K562 (cell line): ENCODE measurements around the gene PYDC1. TPM values are rescaled to one million over a fixed set of nuclear protein-coding genes. Genes with fewer than 3 reads are reported as not detected.

Experiments used
- ATF3 ChIP-seq, 2 experiments: fragments of 450-650 bp in 1 of 2; sonication (generic) in 1 of 2; formaldehyde crosslinking in 1 of 2; IDR thresholded peaks in 1 of 2; conservative IDR thresholded peaks in 1 of 2; 2 replicates each; pipeline versions ENCODE4 v1.6.1 to v1.8.1; 2016 to 2023; ENCODE audit warnings: mild to moderate bottlenecking in 2 of 2, moderate library complexity in 2 of 2, inconsistent platforms in 1 of 2, missing genetic modification reagents in 1 of 2
- CHCHD3 ChIP-seq: fragments of 250-450 bp; sonication (Bioruptor Pico); IDR thresholded peaks from 2 replicates; pipeline ENCODE4 v2.1.2; 2022; ENCODE audit warnings: mild to moderate bottlenecking
- CHD7 ChIP-seq: fragments of 200-600 bp; sonication (generic); IDR thresholded peaks from one replicate; pipeline ENCODE4 v1.6.1; 2012; ENCODE audit warnings: mild to moderate bottlenecking, low read depth, low read length, inconsistent platforms
- ETV6 ChIP-seq, 3 experiments: fragments of 150-350 bp in 1 of 3; sonication (generic) in 1 of 3; formaldehyde crosslinking in 1 of 3; IDR thresholded peaks; 2 replicates each; pipeline versions ENCODE4 v1.6.1 to v1.8.0; 2014 to 2022; ENCODE audit warnings: borderline replicate concordance in 2 of 3, low read depth in 2 of 3, antibody characterized with exemption in 1 of 3, low read length in 1 of 3, mild to moderate bottlenecking in 1 of 3, missing genetic modification reagents in 1 of 3
- FOSL1 ChIP-seq: fragments of 200-800 bp; sonication (Bioruptor generic); conservative IDR thresholded peaks from 2 replicates; pipeline ENCODE4 v1.6.1; 2016; ENCODE audit warnings: missing genetic modification characterization, missing compliant biosample characterization
- HES1 ChIP-seq: fragments of 450-650 bp; IDR thresholded peaks from 2 replicates; pipeline ENCODE4 v1.6.1; 2016; ENCODE audit warnings: low read depth, mild to moderate bottlenecking, moderate library complexity
- NR4A1 ChIP-seq, 2 experiments: fragments of 250-450 bp in 1 of 2; fragments of 450-650 bp in 1 of 2; sonication (Bioruptor Pico) in 1 of 2; IDR thresholded peaks; 2 replicates each; pipeline versions ENCODE4 v1.4.0 to v1.6.1; 2016 to 2020; ENCODE audit warnings: mild to moderate bottlenecking in 2 of 2, missing compliant biosample characterization in 1 of 2, missing genetic modification characterization in 1 of 2, moderate library complexity in 1 of 2
- TCFL5 ChIP-seq: fragments of 250-450 bp; sonication (Bioruptor Pico); conservative IDR thresholded peaks from 2 replicates; pipeline ENCODE4 v1.6.1; 2021; ENCODE audit warnings: mild to moderate bottlenecking, moderate library complexity, matching md5 sums
- ZNF384 ChIP-seq: IDR thresholded peaks from 2 replicates; pipeline ENCODE4 v1.6.1; 2012; ENCODE audit warnings: low read depth, low read length, improper control_type of control experiment
- ZNF583 ChIP-seq: fragments of 250-450 bp; sonication (Bioruptor Pico); IDR thresholded peaks from 2 replicates; pipeline ENCODE4 v1.4.0; 2020
- polyA plus RNA-seq, 8 experiments: library from polyadenylated mRNA; depleted of rRNA in 4 of 8; stranded (reverse) in 5 of 8; unstranded in 3 of 8; fragments of >200 nt; fragmentation: Nextera tagmentation in 2 of 8; fragmentation: Illumina TruSeq in 1 of 8; extraction: Ambion mirVana in 2 of 8; extraction: Trizol in 1 of 8; gene quantifications; 2 replicates each; pipeline versions ENCODE4 v1.2.1 to v1.2.3, GENCODE V29; 2011 to 2014; ENCODE audit warnings: inconsistent platforms in 1 of 8, missing spikeins in 1 of 8
- total RNA-seq, 7 experiments: library from RNA; depleted of rRNA in 6 of 7; stranded (reverse); fragments of >200 nt in 6 of 7; fragmentation: Illumina TruSeq in 2 of 7; extraction: Trizol in 2 of 7; gene quantifications; 2 replicates each; pipeline versions ENCODE4 v1.2.1 to v1.2.3, GENCODE V29; 2011 to 2021; ENCODE audit warnings: low replicate concordance in 1 of 7

The PYDC1 gene
- total and polyA plus RNA-seq, 9 of the 15 experiments (the other 6 are each of a cell fraction or from before 2014, with no cell fraction given) = not detected

GRCh38 chr16:31179747-31180459, 37.0 kb downstream of the PYDC1 start, which contains the start of gene FUS (continued):
- no peak for TF ChIP-seq CHD7
- TF ChIP-seq CHCHD3 (CRISPR knock-in tag) = 0 out of 2 replicates have a peak, but pooled peaks have one; percentile 48
- TF ChIP-seq HES1 = no peak
- no peak for TF ChIP-seq ZNF384
- TF ChIP-seq ZNF583 = no peak; the same call in 1 of the 2 replicates
- TF ChIP-seq TCFL5 (CRISPR knock-in tag) = no peak
- TF ChIP-seq ATF3 (IDR thresholded peaks at IDR 0.05) = peak; percentile 62; the same call in 1 of the 2 replicates
- no peak for TF ChIP-seq ATF3 (CRISPR knock-in tag; conservative IDR thresholded peaks at IDR 0.05)
- TF ChIP-seq FOSL1 (tag) = peak; percentile 59; the same call in 1 of the 2 replicates
- TF ChIP-seq ETV6 (IDR thresholded peaks at IDR 0.05; ENCODE audit: borderline replicate concordance in 1 of 2, low read depth in 2 of 2, low read length in 1 of 2) = peak in 1 of 2 experiments; percentile 33; a peak in 1 of 4 replicates
- peak; percentile 79; the same call in 1 of the 2 replicates for TF ChIP-seq ETV6 (CRISPR knock-in tag; IDR thresholded peaks at IDR 0.05; ENCODE audit: borderline replicate concordance)
- TF ChIP-seq NR4A1 (CRISPR knock-in tag; IDR thresholded peaks at IDR 0.05) = no peak
- no peak for TF ChIP-seq NR4A1 (tag; IDR thresholded peaks at IDR 0.05)
